Myocyte (in vitro differentiated cells): ENCODE data around the gene PGGHG. TPM values are rescaled to one million over a fixed set of nuclear protein-coding genes. Genes with fewer than 3 reads are reported as not detected.
"Not testable (repeated sequence)": the region's sequence is repeated elsewhere in the genome, so short reads cannot be mapped to it uniquely, and the experiment has no call there.

Experiments used
- DNase-seq: peaks from one replicate; pipeline ENCODE4 v3.0.0-alpha.2; 2012; ENCODE audit warnings: low read depth
- total RNA-seq: library from RNA; depleted of rRNA; stranded (reverse); fragments of >200 nt; gene quantifications from 2 replicates; pipeline ENCODE4 v1.2.3, GENCODE V29; 2014

PGGHG gene
- total RNA-seq, 1 donor from 2014 or later: 8.2 TPM

DNA sequence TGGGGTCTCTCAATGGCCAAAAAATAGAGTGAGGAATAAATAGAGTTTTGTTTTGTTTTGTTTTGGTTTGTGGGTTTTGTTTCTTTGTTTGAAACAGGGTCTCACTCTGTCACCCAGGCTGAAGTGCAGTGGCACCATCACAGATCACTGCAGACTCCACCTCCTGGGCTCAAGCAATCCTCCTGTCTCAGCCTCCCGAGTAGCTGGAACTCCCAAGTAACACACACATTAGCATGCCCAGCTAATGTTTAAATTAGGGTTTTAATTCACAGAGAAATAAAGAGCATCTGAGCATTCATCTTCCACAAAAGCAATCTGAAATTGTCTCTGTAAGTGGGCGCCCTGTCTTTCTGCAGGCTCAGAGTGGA is 40.9 kb downstream of the PGGHG start:
- DNase-seq: no peak

DNA sequence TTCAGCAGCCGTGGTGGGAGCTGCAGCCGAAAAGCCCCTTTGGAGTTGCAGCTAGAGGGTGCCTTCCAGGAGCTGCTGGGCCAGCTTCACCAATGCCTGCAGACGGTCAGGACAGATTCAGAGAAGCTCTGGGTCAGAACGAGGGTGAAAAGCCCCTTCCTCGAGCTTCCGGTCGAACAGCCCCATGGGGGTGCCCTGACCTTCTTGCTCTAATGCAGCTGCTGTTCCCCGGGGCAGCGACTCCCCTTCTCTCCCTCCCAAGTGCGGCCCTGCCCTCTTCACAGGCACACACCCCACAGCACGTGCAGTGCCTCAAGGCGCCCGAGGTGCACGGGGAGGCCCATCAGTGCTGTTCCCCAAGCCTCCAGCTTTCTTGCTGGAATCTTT is 41.4 kb downstream of the PGGHG start:
- DNase-seq: no peak

DNA sequence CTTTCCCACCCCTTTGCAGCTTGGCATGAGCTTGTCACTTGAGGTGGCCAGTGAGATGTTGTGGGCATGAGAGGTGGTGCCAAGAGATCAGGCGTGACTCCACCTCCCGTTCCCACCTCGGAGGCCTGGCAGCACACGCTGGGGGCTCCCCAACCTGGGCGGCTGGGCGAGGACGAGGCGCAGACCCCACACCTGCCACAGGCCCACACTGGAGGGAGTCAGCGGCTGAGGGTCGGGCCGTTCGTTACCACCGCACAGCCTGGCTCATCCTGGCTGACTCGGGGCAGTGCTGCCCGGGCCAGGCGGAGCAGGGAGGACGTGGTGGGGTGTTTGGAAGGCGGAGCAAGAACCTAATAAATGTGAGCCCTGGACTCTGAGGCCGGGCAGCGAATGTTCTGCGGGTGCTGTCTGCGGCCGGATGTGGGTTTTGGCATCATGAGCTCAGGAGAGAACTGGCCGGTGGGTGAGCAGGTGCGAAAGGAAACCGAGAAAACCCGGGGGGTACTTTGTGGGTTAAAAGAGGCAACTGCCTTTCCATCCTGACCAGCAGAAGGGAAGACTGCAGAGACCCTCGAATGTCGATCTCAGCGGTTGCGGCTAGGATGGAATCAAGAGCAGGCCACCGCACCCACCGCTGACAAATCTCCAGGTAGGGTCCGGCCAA is 41.9 kb downstream of the PGGHG start:
- no peak for DNase-seq

DNA sequence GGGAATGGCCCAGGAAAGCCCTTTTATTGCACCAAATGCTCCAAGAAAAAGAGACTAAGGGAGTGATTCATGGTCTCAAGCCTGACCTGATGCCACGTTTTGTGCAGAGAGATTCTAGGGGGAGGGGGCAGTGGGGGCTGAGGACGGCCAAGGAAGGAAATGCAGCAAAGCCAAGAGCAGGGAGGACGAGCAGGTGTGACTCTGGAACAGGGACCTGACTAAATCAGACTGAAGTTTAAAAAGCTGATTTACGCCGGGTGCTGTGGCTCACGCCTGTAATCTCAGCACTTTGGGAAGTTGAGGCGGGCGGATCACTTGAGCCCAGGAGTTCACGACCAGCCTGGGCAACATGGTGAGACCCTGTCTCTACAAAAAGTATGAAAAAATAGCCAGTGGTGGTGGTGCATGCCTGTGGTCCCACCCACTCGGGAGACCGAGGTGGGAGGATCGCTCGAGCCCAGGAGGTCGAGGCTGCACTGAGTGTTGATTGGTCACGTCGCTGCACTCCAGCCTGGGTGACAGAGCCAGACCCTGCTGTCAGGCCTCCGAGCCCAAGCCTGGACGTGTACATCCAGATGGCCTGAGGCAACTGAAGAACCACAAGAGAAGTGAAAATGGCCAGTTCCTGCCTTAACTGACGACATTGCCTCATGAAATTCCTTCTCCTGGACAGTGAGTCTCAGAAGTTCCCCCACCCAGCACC is 42.6 kb downstream of the PGGHG start:
- no peak for DNase-seq

DNA sequence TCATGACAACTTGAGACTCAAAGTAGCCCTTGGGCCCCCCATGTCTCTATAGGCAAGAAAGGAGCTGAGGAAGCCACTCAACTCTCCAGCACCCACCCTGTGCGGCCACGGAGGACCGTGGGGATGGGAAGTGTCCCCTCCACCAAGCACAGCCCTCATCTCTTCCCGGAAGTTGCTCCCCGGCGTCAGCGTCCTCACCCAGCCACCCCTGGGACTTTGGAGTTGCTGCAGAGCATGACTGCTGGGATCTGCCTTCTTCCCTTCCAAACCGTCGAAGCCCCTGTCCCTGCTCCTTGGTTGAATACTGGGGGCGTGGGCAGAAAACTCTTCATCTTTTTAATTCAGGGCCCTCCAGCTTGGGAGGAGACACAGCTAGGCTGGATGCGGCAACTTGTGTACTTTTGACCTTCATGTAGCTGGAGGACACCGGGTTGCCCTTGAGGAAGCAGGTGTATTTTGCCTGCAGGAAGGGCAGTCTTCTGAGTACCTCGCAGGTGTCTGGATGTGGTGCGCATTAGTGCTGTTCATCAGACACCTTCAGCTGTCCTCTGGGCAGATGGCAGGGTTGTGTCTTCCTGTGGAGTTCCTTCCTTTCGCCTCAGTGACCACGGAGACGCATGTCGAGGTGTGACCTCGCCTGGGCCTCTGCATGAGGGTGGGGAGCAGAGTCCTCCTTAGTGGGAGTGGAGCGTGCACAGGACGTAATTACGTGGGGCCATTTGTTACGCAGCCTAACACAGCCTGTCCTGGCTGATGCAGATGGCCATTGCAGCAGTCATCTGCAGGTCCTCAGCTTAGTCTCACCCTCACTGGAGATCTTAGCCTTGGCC is 43.9 kb downstream of the PGGHG start:
- no peak for DNase-seq

DNA sequence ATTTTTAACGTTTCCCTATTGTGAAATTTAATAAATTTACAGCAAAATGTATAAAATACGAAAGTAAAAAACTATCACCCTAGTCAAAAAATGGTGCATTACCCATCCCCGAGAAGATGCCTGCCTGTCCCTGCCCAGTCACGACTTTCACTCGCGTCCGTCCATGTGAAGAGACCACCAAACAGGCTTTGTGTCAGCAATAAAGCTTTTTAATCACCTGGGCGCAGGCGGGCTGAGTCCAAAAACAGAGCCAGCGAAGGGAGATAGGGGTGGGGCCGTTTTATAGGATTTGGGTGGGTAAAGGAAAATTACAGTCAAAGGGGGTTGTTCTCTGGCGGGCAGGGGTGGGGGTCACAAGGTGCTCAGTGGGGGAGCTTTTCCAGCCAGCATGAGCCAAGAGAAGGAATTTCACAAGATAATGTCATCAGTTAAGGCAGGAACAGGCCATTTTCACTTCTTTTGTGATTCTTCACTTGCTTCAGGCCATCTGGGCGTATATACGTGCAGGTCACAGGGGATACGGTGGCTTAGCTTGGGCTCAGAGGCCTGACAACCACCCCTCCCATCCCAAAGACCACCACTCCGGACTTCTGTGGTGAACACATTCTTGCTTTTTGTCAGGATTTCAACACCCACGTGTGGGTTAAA is 44.8 kb downstream of the PGGHG start:
- not testable (repeated sequence) for DNase-seq

DNA sequence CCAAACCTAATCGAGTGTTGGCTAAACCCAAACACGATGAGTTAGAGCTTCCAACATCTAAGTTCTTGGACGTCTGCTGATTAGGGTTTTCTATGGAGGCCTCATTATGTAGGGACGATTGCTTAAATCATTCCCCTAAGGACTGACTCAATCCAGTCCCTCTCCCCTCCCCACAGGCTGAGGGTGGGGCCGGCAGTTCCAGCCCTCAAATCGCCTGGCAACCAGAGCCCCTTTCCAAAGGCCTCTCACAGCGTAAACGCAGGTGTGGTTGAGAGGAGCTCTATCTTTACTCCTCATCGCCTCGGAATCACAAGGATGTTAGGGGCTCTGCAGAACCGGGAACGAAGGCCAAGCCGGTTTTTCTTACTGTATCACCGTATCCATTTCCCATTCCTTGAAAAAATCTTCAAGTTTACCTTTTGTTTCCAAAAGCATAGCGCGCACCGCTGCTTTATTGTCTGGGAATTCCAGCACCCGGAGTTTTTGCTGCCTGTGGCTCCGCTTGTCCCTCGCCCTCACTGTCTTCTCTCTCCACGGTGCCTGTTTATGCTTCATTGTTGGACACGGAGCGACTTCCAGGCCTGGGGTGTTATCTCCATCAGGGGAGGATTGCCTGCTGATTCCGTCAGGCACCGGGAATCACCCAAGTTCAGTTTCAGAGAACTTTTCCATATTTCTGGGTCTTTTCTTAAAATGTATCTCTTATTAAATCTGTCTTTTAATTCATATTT is 45.5 kb downstream of the PGGHG start:
- DNase-seq: no peak

DNA sequence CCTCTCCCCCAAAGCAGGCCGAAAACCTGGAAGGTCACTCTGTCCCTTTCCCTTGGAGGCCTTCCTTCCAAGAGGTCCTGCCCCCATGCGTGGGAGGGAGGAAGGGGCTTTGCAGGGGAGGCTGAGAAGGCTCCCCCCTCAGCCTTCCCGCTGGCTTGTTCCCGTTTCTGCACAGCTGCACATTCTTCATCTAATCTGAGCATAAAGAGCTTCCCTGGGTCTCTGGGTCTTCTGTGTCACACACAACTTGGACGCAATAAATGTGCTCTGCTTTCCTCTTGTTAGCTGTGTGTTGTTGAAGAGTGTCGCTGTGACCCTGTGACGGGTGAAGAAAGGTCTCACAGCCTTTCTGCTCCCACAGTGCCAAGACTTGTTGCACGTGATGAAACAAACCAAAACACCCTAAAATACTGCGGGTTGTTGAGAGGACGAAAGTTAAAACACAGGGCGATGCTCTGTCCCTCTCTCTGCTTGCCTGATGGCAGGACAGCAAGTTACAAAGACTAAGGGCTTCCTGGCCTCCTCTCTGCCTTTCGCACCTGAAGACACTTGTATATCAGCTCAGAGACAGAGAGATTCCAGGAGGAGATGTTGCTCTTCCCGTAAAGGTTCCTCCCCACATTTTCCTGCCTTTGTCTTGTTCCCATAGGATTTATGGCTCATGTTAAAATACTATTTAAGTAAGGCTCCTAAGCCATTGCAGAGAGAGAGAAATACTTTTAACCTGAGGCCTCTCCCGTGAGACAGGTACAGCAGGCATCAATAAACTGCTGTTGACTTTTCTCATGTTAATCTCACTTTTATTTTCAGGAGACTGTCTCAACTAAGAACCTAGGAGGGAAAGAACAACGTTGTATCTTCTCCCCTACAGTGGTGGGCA is 47.1 kb downstream of the PGGHG start:
- DNase-seq: peak; percentile 42

DNA sequence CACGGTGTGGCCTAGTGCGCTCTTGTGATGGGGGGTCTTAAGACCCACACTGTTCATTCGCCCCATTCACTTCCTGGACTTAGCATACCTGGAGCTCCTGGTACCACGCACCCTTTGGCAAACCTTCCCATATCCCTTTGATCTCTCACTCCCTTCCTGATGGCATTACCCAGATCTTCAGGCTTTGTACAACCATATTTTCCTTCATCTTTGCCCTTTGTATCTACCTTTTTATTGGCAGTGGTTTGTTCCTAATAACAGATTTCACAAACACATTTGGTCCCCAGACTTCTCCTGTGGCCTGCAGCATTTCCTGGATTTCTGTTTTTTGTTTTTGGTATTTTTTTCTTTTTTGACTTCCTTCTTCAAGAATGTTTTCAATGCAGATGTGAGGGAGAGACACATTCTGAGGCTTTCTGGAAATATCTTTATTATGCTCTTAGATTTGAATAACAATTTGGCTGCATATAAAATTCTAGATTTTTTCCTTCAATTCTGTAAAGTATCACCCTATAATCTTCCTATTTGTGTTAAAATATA is 47.8 kb downstream of the PGGHG start:
- DNase-seq: no peak

DNA sequence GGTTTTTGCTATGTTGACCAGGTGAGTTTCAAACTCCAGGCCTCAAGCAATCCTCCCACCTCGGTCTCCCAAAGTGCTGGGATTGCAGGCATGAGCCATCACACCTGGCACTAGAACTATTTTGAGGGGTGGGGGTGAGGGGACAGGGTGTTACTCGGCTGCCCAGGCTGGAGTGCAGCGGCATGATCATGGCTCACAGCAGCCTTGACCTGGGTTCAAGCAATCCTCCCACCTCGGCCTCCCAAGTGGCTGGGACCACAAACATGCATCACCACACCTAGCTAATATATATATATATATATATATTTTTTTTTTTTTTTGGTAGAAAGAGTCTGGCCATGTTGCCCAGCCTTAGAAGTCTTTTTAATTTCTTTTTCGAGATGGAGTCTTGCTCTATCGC is 48.8 kb downstream of the PGGHG start:
- DNase-seq: no peak

DNA sequence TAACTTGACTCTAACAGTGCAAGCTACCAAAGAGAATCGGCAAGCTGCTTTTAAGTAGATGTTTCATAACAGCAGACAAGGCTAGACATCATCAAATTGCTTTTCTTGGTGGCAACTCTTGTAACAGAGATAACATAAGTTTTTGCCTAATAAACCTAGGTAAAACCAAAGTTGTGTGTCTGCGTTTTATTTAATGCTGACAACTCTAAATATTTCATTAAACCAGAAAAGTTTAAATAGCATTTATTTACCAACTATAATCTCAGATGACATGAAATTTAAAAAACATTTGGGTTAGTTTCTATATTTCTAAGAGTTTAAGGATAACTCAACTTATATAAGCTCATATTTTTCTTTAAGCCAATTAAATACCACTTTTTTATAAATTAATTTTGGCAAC is 51.0 kb downstream of the PGGHG start:
- DNase-seq: no peak

DNA sequence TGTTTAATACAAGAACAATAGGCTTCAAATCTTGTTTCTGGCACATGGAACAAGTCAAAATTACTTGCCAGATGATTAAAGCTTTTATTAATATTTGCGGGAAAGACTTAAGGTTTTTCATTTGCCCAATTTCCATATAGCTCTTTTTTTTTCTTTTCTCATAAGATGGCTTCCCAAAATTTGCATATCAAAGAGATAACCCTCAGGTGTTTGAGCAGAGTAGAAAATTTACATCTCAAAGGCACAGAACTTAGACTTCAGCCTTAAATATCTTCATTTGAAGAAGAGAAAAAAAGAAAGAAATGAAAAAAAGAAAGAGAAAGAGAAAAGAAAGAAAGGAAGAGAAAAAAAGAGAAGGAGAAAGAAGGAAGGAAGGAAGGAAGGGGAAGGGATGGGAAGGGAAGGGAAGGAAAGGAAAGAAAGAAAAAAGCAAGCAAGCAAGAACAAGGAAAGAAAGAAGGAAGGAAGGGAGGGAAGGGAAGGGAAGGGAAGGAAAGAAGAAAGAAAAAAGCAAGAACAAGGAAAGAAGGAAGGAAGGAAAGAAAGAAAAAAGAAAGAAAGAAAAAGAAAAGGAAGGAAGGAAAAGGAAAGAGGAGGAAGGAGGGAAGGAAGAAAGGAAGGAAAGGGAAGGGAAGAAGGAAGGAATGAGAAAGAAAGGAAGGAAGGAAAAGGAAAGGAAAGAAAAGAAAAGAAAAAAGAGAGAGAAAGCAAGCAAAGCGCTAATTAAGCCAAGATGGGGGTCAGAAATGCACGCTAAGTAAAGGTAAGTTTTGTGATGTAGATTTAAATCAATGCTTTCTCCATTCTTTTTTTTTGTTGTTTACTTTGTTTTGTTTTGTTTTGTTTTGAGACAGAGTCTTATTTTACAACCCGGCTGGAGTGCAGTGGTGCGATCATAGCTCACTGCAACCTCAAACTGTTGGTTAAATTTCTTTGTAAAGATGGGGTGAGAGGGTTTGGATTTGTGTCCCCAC is 51.9 kb downstream of the PGGHG start:
- no peak for DNase-seq

DNA sequence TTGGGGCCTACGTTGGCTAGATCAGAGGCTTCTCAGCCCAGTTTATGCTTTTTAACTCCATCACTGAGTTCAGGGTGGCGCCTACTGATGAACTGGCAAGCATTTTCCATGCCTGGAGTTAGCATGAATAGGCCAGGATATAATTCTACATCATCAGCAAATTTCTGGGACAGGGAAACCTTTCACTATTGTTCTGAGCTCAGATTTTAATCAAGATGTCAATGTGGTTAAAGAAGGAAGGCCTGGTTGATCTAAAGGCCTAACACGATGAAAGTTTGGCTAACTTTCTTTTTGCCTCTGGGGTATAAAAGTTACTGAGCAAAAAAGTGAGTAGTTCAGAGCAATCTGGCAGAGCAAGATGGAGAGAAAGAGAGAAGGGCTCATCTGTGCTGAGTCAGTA is 53.4 kb downstream of the PGGHG start:
- no peak for DNase-seq

DNA sequence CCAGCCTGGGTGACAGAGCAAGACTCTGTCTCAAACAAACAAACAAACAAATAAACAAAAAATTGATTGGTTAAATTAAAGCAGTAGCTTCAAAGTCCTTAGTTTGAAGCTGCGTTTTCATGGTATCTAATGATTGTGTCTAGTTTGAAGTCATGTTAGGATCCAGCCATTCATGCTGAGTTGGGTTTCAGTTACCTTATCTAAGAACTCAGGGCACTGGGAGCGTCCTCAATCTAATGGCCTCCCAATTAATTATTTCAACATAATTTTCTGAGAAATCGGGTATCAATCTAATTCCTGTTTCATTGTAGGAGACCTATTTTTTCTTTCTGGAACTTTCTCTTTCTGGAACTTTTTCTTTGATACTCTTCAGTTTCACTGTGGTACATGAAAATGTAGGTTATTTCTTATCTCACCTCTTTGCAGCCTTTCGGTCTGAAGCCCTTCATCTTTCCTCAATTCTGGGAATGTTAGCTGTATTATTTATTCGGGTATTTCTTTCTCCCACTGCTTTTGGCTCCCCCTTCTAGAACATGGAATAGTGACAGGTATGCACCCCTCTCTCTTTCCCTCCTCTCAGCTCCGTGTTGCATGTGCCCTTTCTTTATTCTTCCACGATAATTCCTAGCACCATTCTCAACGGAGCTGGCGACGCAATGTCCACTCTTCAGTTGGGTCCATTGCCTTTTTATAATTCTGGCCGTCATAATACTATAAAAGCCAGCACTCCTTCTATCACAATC is 56.1 kb downstream of the PGGHG start:
- no peak for DNase-seq
